Vagina (tissue), 2 donors: Measurements from ENCODE around the gene KIAA0753.

ENCODE experiments used
- POLR2AphosphoS5 ChIP-seq, 2 donors: sonication (generic); formaldehyde crosslinking; IDR thresholded peaks; one replicate each; pipeline ENCODE4 v1.9.0; 2017; ENCODE audit warnings: antibody characterized with exemption in 2 of 2, mild to moderate bottlenecking in 2 of 2, low read depth in 1 of 2; ENCODE audit not compliant: insufficient read depth in 1 of 2
- TF ChIP-seq, protein P1 (sequence below), 3 experiments: fragments of 450-650 bp in 2 of 3; fragments of 200-600 bp in 1 of 3; sonication (generic) in 1 of 3; IDR thresholded peaks; one replicate each; pipeline ENCODE4 v1.5.1; 2017 to 2019; ENCODE audit warnings: antibody characterized with exemption in 3 of 3, mild to moderate bottlenecking in 2 of 3, moderate library complexity in 2 of 3

DNA sequence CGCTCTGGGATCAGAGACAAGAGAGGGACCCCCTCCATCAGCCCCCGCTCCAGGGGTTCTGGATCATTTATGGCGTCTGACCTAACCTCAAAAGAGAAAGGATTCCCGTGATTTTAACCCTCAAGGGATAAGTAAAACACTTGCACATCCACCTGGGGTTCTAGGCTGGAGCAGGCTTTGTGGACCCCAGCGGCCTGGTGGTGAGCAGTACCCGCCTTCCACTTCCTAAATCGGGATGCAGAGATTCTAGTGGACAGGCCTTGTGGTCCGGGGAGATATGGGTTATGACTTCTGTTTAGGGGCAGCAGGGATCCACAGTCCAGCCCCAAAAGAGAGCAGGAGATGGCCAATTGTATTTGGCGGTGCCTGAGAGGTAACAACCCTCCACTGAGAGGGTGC lies 83.5 kb downstream of the KIAA0753 start:
- TF ChIP-seq, protein P1, sequence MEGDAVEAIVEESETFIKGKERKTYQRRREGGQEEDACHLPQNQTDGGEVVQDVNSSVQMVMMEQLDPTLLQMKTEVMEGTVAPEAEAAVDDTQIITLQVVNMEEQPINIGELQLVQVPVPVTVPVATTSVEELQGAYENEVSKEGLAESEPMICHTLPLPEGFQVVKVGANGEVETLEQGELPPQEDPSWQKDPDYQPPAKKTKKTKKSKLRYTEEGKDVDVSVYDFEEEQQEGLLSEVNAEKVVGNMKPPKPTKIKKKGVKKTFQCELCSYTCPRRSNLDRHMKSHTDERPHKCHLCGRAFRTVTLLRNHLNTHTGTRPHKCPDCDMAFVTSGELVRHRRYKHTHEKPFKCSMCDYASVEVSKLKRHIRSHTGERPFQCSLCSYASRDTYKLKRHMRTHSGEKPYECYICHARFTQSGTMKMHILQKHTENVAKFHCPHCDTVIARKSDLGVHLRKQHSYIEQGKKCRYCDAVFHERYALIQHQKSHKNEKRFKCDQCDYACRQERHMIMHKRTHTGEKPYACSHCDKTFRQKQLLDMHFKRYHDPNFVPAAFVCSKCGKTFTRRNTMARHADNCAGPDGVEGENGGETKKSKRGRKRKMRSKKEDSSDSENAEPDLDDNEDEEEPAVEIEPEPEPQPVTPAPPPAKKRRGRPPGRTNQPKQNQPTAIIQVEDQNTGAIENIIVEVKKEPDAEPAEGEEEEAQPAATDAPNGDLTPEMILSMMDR (IDR thresholded peaks at IDR 0.05), result no peak
- no peak for TF ChIP-seq POLR2AphosphoS5 (IDR thresholded peaks at IDR 0.05; ENCODE audit: insufficient read depth in 1 of 2, low read depth in 1 of 2)
